A204.1 (cell line): ENCODE data around the gene WASHC2C.
"Not testable (repeated sequence)": the region's sequence is repeated elsewhere in the genome, so short reads cannot be mapped to it uniquely, and the experiment has no call there.

Source experiments
- FAIRE-seq: peaks from 2 replicates; lab custom pipeline; 2012; peaks lifted over from hg19 to GRCh38; lab: Jason Lieb, UNC

The WASHC2C gene

GRCh38 chr10:45771757-45772461, 44.8 kb downstream of the WASHC2C start:
- FAIRE-seq, result not testable (repeated sequence)

GRCh38 chr10:45786217-45786616, 59.2 kb downstream of the WASHC2C start:
- FAIRE-seq, result not testable (repeated sequence)

GRCh38 chr10:45787212-45787741, 60.2 kb downstream of the WASHC2C start:
- FAIRE-seq, result not testable (repeated sequence)

GRCh38 chr10:45789991-45790390, 62.9 kb downstream of the WASHC2C start:
- not testable (repeated sequence) for FAIRE-seq

GRCh38 chr10:45790694-45791426, 63.8 kb downstream of the WASHC2C start:
- FAIRE-seq, result not testable (repeated sequence)

- FAIRE-seq, result not testable (repeated sequence)
Observed at GRCh38 chr10:45794761-45795160, 67.7 kb downstream of the WASHC2C start.

- not testable (repeated sequence) for FAIRE-seq
Observed at GRCh38 chr10:45803060-45804010, 76.3 kb downstream of the WASHC2C start.

DNA sequence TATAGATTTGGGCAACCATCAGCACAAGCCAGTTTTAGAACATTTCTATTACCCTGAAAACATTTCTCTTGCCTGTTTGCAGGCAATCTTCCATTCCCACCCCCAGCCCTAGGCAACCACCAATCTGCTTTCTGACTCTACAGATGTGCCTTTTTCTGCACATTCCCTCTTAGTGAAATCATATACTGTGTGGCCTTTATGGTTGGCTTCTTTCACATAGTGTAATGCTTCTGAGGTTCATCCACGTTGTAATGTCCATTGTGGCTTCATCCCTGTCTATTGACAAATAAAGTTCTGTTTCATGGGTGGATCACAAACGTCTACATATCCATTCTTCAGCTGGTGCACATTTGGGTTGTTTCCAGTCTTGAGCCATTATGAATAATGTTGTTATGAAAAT, 77.9 kb downstream of the WASHC2C start:
- FAIRE-seq, result not testable (repeated sequence)

- no peak for FAIRE-seq
Observed at GRCh38 chr10:45809837-45810236, 82.8 kb downstream of the WASHC2C start.

DNA sequence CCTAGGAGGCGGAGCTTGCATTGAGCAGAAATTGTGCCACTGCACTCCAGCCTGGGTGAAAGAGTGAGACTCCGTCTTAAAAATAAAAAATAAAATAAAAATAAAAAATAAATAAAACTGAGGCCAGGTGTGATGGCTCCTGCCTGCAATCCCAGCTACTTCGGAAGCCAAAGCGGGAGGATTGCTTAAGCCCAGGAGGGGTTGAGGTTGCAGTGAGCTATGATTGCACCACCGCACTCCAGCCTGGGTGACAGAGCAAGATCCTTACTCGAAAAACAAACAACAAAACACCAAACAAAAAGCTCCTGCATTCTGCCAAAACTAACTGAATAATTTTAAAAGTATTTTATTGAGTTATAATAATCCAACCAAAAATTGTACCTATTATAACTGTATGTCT, 84.0 kb downstream of the WASHC2C start:
- FAIRE-seq, result no peak

DNA sequence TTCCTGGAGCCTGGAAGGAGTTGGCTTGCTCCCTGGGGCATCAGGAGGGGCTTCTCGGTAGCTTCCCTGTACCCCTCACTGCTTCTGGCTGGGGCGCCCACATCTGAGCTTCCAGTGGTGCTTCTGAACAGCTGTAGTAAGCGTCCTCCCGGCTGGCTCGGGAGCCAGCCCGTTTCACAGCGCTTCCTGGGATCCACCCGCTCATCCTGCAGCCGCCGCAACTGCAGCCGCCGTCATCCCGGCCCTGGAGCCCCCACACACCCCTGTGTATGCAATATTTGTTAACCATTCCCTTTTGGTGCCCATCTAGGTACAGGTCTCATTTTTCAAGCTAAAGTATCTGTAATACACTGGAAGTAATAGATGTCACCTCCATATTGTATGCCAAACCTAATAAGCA, 85.9 kb downstream of the WASHC2C start:
- not testable (repeated sequence) for FAIRE-seq

DNA sequence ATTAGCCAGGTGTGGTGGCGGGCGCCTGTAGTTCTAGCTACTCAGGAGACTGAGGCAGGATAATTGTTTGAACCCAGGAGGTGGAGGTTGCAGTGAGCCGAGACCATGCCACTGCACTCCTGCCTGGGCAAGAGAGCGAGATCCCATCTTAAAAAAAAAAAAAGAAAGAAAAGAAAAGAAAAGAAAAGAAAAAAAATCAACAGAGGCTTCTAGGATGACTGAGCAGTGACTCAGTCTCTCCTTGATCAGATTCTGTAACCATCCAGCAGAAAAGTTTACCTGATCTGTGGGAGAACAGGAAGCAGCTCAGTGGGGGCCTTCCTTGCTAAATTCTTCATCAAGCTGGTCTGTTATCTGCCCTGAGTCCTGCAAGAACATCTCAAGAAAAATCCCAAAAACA, 87.1 kb downstream of the WASHC2C start:
- not testable (repeated sequence) for FAIRE-seq

DNA sequence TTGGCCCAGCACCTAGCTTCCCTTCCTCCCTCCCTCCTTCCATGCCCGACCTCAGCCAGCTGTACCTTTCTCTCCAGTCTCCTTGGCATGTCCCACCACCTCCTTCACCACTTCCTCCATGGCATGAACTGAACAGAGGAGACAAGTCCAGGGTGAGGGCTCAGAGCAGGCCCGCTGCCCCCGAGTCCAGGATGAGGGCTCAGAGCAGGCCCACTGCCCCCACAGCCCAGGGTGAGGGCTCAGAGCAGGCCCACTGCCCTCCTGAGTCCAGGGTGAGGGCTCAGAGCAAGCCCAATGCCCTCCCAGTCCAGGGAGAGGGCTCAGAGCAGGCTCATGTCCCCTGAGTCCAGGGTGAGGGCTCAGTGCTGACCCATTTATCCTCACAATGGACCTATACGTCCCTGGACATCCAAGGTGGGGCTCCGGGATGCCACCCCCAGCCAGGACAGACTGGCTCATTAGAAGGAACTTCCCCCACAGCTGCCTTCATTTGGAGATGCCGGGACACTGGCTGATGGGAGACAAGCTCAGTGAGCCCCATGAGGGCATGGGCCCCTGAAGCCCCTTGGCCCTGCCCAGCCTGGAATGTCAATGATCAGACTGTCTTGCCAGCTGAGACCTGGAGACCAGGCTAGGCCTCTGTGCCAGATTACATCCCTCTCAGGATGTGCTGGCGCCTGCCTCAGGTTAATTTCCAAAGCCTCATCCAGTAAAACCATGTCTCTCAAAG, 90.2 kb downstream of the WASHC2C start:
- FAIRE-seq, result no peak

GRCh38 chr10:45817912-45818311, 90.8 kb downstream of the WASHC2C start:
- FAIRE-seq, result no peak

DNA sequence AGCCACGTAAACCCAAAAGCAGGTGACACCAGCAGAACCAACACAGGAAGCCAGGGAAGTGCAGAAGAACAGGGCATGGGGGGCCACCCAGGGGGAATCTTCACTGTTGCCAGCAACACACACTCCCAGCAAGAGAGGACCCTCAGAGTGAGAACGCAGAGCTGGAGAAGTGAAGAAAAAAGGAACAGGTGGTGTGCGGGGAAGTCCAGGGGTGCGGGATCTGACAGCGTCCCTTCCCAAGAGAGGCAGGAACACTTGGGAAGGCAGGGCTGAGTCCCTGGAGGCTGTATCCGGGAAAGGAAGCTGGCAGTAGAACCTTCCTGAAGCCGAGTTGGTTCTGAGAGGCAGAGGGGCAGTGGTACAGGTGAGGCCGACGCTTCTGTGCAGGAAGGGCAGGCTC, 92.5 kb downstream of the WASHC2C start:
- no peak for FAIRE-seq

GRCh38 chr10:45820107-45820830, 93.2 kb downstream of the WASHC2C start:
- not testable (repeated sequence) for FAIRE-seq

DNA sequence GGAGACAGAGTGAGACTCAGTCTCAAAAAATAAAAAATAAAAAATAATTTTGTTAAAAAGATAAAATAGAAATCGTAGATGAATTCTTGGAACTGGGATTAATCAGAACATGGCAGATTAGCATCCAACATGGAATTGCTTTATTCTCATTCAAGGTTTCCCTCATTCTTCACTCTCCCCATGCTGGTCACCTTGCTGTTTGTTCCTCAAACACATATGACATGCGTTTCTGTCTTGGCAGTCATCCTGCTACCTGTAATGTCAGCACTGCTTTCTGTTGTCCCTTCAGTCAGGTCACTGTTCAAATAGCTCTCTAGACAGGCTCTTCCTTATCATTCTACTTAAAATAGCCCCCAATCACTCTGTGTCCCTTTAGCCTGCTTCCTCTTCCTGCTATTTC, 95.9 kb downstream of the WASHC2C start:
- FAIRE-seq, result not testable (repeated sequence)
